GM21528 (cell line): ENCODE measurements around the gene MAP6.
"Not testable (repeated sequence)": the region's sequence is repeated elsewhere in the genome, so short reads cannot be mapped to it uniquely, and the experiment has no call there.

Experiments used
- ATAC-seq: cut with Tn5 transposase; IDR thresholded peaks from one replicate; pipeline ENCODE4 v1.9.1; 2021; ENCODE audit warnings: mild to moderate bottlenecking, moderate library complexity; ENCODE audit not compliant: unreplicated experiment, low FRiP score

Gene MAP6

GRCh38 chr11:75596914-75597313 is 71.9 kb downstream of the MAP6 start:
- no peak for ATAC-seq

- no peak for ATAC-seq
Observed at GRCh38 chr11:75595429-75595828, 73.4 kb downstream of the MAP6 start.

- no peak for ATAC-seq
Observed at GRCh38 chr11:75594211-75594610, 74.6 kb downstream of the MAP6 start.

- no peak for ATAC-seq
Observed at GRCh38 chr11:75593286-75593915, 75.4 kb downstream of the MAP6 start.

DNA sequence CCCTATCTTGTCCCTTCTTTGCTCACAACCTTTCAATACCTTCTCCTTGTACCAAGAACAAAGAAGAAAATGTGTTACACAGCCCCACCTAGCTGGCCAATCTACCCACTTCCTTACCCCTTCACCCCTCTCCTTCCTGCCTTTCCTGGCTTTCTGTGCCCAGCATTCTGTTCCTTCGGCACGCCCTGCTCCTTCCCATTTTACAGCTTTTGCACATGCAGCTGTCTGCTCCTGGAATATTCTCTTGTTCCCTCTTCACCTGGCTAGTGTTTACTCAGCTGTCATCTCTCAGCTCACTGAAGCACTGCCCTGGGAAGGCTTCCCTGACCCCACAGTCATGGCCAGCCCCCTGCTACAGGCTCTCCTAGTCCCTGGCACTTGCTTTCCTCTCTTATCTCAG is 76.1 kb downstream of the MAP6 start:
- no peak for ATAC-seq

DNA sequence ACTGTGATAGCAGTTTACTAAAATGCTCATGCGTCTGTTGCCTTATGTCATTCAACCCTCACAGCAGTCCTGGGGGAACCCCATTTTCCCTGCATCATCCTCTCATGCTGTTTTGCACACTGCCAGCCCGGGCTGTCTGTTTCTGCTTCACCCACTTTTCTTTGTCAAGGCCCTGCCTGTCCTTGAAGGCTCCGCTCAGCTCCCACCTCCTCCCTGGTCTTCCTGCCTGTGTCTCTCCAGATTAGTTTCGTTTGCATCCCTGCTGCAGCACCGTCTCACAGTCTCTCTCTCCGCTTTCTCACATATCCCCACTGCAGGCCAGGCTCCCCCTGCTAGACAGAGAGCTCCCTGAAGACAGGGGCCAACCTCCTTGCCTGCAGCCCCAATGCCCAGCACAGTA is 76.9 kb downstream of the MAP6 start:
- ATAC-seq, result no peak

DNA sequence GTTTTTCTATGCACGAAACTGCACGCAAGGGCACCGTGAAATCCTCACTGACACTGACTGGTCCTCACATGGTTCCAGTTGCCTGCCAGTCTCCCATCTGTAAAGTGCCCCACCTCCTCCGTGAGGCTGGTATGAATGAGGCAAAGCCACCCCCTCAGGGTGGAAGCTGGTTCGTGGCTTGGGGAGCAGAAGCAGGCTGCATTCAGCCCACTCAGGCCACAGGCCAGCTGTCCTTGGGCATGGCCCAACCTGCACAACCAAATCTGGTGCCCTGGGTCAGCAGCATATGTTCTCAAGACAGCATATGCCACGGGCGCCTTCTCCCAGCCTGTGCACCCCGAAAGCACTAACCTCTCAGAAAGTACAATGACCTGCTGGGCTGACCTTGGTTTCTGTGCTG is 77.5 kb downstream of the MAP6 start:
- no peak for ATAC-seq

DNA sequence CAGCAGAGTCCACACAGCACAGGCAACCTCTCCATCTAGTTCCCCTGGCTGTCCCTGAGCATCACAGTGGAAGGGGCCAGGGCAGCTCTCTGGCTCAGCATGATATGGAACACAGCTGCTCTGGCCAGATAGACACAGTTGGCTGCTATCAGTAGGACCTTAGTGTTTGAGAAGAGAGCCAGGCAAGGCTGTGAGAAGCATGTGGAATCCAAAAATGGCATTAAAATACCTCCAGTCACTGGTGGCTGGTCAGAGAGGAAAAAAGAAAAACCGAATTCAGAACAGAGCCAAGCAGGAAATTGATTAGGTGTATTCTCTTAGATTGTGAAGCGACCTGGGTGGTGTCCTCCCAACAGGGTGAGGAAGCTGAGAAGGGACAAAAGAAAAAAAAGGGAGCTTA is 78.9 kb downstream of the MAP6 start:
- ATAC-seq, result no peak

GRCh38 chr11:75589051-75589450 is 79.8 kb downstream of the MAP6 start:
- no peak for ATAC-seq

GRCh38 chr11:75588051-75588481 is 80.8 kb downstream of the MAP6 start:
- no peak for ATAC-seq

GRCh38 chr11:75586395-75586794 is 82.4 kb downstream of the MAP6 start:
- ATAC-seq, result no peak

GRCh38 chr11:75585293-75585670 is 83.6 kb downstream of the MAP6 start:
- no peak for ATAC-seq

DNA sequence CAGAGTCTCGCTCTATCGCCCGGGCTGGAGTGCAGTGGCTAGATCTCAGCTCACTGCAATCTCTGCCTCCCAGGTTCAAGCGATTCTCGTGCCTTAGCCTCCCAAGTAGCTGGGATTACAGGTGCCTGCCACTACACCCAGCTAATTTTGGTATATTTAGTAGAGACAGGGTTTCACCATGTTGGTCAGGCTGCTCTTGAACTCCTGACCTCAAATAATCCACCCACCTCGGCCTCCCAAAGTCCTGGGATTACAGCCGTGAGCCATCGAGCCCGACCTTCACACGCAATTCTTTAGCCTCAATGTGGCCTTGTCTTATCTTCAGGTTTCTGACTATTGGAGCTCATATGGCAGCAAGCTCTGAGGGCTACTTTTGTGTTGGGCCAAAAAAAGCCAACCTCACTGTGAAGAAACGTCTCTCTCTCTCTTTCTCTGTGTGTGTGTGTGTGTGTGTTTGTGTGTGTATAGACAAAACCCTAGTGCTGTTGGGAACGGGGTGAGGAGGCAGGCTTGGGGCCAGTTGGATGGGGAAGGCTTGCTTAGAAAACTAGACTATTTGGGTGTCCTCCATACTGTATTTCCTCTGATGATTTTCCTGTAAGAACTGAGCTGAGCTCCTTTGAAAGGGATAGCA is 84.1 kb downstream of the MAP6 start:
- ATAC-seq, result not testable (repeated sequence)

DNA sequence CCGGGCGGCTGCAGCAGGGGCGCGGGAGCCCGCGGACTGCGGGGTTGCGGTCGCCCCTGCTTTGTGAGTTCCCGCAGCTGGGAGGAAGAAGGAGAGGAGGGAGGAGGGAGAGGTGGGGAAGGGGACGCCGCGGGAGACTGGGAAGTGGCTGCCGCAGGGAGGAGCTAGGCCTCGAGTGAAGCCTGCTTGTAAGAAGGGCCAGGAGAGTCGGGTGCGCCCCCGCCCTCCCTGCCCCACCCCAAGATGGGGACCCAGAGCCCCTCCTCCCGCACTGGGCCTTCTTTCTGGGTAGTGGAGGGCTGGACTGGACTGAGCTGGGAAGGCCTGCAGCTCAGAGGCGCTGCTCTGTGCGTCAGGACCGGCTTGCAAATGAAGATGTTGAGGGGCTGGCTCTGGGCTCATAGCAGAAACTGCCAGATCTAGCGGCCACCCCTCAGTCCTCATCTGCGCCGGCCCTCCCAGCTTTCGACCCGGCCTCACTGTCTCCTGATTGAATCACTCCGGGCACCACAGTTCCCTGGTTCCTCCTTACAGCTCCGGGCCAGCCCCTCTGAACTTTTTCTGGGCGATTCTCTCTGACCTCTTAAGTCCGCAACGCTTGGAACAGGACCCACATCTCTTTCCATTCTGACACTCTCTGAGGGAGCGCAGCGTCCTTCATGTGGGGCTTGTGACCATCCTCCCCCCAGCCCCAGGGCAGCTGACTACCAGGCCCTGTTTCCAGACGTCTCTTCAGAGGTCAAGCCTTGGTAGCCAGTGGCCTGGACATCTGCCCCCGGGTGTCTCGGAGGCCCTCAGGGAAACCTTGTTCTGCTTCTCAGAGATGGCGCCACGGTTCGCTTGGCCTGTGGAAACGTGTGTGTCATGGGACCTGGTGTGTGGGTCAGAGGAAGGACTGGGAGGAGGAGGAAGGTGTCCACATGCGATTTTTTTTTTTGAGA is 84.8 kb downstream of the MAP6 start:
- no peak for ATAC-seq

GRCh38 chr11:75582895-75583717 is 85.7 kb downstream of the MAP6 start:
- no peak for ATAC-seq

- no peak for ATAC-seq
Observed at GRCh38 chr11:75582506-75582894, 86.3 kb downstream of the MAP6 start.

DNA sequence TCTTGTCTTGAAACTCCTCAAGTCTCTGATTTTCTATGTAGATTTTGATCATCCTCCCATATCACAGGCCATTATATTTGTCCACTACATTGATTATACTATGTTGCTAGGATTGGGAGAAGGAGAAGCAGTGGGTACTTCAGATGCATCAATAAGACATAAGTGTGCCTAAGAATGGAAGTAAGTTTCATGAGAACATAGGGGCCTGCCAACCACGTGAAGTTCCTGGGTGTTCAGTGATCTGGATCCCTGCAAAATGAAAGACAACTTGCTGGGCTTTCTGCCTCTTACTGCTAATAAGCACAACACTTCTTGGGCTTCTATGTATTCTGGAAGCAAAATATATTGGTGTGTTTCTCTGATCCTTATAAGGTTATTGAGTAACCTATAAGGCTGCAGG is 89.0 kb downstream of the MAP6 start:
- no peak for ATAC-seq

- no peak for ATAC-seq
Observed at GRCh38 chr11:75578977-75579376, 89.9 kb downstream of the MAP6 start.

DNA sequence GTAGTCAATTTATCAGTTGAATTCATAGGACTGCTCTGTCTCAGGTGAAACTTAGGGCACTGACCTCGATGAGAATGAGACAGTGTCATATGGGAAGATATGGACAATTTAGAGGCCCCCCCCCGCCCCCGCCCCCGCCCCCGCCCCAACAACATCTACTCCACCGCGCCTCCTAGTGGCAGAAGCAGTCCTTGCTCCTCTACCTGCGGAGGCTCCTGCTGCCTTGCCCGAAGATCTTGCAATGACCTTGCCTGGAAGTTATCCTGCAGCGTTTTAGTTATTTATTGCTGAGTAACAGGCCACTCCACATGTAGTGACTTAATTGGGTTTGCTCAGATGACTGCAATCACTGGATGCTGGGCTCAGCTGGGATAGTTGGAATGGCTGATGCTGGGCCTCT is 91.6 kb downstream of the MAP6 start:
- ATAC-seq, result no peak

GRCh38 chr11:75576499-75576918 is 92.3 kb downstream of the MAP6 start:
- ATAC-seq, result no peak

DNA sequence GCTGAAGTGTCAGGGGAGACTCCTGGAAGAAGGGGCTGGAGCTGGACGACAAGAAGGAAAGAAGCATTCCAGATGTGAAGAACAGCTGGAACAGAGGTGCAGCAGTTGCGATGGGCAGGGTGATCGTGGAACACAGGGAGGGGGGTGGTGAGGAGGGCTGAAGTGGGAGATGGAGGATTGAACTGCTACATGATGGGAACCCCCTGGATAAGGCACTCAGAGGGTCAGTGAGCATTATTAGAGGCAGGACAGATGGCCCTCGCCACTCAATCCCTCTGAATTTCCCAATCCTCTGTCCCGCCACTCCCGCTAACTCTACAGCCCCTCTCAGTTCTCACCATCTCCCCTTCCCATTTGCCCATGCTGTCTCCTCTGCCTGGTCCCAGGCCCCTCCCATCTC is 92.8 kb downstream of the MAP6 start:
- ATAC-seq, result no peak
